ENCODE measurements around the gene RSPO3. TPM values are rescaled to one million over a fixed set of nuclear protein-coding genes. Genes with fewer than 3 reads are reported as not detected.

RSPO3 gene
- total RNA-seq, 5 donors from 2014 or later (not counting 1 experiment from before 2014, with no cell fraction given) = not detected

GRCh38 chr6:127164565-127164964 is 46.1 kb downstream of the RSPO3 start:
- no CpG with 5 or more reads among the region's 2 CpGs for WGBS (ENCODE audit: insufficient coverage)
- Histone ChIP-seq H3K27ac (ENCODE audit: low read length) (no peak overlapping the region), H3K4me1 (ENCODE audit: control insufficient read depth in 1 of 2, extremely low read depth in 1 of 2, insufficient read depth in 2 of 2, low read length in 2 of 2) (no peaks in the 10 kb centered on the region), H3K36me3 (ENCODE audit: control insufficient read depth in 2 of 2, extremely low read depth in 1 of 2, insufficient read depth in 1 of 2, low read length in 1 of 2) (no peaks in the 10 kb centered on the region), H3K9me3 (no peaks in the 10 kb centered on the region), H3K4me3 (ENCODE audit: control insufficient read depth in 1 of 2, extremely low read depth in 1 of 2, low read length in 1 of 2) (no peak overlapping the region), H3K27me3 (replicated peaks in 1 of 2; ENCODE audit: control insufficient read depth in 2 of 2, extremely low read depth in 1 of 2, insufficient read depth in 2 of 2, low read length in 1 of 2) (no peaks in the 10 kb centered on the region)
- ATAC-seq (replicated peaks in 1 of 4) (no peak), DNase-seq (no peak)
- no peaks in the 10 kb centered on the region for H3K4me1 Mint-ChIP-seq
- no peak overlapping the region for H3K27ac Mint-ChIP-seq
- H3K9me3 Mint-ChIP-seq = peaks cover 0 to 8% (median 6%) of the 10 kb centered on the region in 3 donors
- CTCF ChIA-PET = no interaction called here
- POLR2A ChIA-PET = no interaction called here
- H3K27me3 Mint-ChIP-seq = peaks cover 8 to 27% of the 10 kb centered on the region in 2 donors
- no peak overlapping the region for H3K4me3 Mint-ChIP-seq
- no peaks in the 10 kb centered on the region for H3K36me3 Mint-ChIP-seq

DNA sequence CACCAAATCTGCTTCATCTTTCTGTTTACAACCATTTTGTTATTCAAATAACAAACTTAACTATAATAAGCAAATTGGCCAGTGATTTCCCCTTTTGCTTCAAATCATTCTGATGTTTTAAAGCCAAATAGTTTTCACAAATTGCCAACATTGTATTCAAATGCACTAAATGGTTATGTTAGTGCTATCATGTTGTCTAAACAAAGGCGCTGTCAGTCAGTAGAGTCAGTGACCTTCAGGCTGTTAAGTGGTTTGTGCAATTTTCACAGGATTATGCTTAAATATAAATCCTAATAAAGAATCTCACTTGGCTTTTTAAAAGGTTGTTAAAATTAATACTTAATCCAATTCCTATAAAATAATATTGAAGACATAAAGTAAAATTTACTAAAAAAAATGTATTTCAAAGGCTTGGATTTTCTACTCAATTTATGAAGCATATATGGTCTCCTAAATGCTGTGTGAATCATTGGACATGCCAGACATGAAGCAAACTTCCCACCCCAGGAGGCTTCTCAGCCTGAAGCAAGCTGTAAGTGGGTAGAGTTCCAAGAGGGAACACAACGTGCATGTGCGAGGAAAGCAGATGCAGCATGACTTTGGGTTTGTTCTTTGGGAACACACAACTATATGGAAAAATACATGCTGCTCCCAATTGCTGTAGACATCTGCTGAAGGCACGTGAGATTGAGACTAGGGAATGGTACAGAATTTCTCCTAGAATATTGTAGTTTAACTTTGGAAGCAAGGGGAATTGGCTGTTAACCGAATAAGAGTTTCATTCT is 54.9 kb downstream of the RSPO3 start:
- Histone ChIP-seq H3K9me3 (no peaks in the 10 kb centered on the region), H3K4me3 (ENCODE audit: control insufficient read depth in 1 of 2, extremely low read depth in 1 of 2, low read length in 1 of 2) (no peak overlapping the region), H3K4me1 (ENCODE audit: control insufficient read depth in 1 of 2, extremely low read depth in 1 of 2, insufficient read depth in 2 of 2, low read length in 2 of 2) (no peaks in the 10 kb centered on the region), H3K27ac (ENCODE audit: low read length) (no peak overlapping the region), H3K36me3 (ENCODE audit: control insufficient read depth in 2 of 2, extremely low read depth in 1 of 2, insufficient read depth in 1 of 2, low read length in 1 of 2) (no peaks in the 10 kb centered on the region), H3K27me3 (replicated peaks in 1 of 2; ENCODE audit: control insufficient read depth in 2 of 2, extremely low read depth in 1 of 2, insufficient read depth in 2 of 2, low read length in 1 of 2) (no peaks in the 10 kb centered on the region)
- Mint-ChIP-seq H3K9me3 (peaks cover 0 to 6% (median 4%) of the 10 kb centered on the region in 3 donors), H3K36me3 (no peaks in the 10 kb centered on the region), H3K27me3 (peaks cover 11 to 20% of the 10 kb centered on the region in 2 donors), H3K4me1 (no peaks in the 10 kb centered on the region), H3K4me3 (no peak overlapping the region), H3K27ac (no peak overlapping the region)
- 67% methylated on average over 3 of the region's 5 CpGs for WGBS (ENCODE audit: insufficient coverage)
- CTCF ChIA-PET = no interaction called here
- DNase-seq = no peak
- POLR2A ChIA-PET = no interaction called here
- no peak for ATAC-seq (replicated peaks in 1 of 4)

DNA sequence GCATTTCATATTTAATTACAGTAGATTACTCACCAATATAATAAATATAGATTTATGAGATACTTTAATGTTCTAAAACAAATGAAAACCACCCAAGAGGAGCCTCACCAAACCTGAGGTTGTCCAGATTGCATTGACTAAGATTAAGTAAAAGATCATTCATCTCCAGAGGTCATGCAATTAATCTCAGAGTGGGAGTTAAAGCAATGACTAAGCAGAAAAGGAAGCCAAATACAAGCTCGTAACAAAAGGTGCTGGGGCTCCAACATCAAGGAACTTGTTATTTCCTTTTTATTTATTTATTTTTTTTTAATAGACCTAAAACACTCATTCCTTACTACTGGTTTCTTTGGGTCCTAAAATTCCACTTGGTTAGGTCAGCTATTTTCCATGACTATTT is 57.7 kb downstream of the RSPO3 start:
- H3K9me3 Mint-ChIP-seq = no peaks in the 10 kb centered on the region

GRCh38 chr6:127177030-127177922 is 58.8 kb downstream of the RSPO3 start:
- Histone ChIP-seq H3K4me3 (ENCODE audit: control insufficient read depth in 1 of 2, extremely low read depth in 1 of 2, low read length in 1 of 2) (no peak overlapping the region), H3K9me3 (no peaks in the 10 kb centered on the region), H3K27ac (ENCODE audit: low read length) (no peak overlapping the region), H3K27me3 (replicated peaks in 1 of 2; ENCODE audit: control insufficient read depth in 2 of 2, extremely low read depth in 1 of 2, insufficient read depth in 2 of 2, low read length in 1 of 2) (no peaks in the 10 kb centered on the region), H3K36me3 (ENCODE audit: control insufficient read depth in 2 of 2, extremely low read depth in 1 of 2, insufficient read depth in 1 of 2, low read length in 1 of 2) (no peaks in the 10 kb centered on the region), H3K4me1 (ENCODE audit: control insufficient read depth in 1 of 2, extremely low read depth in 1 of 2, insufficient read depth in 2 of 2, low read length in 2 of 2) (no peaks in the 10 kb centered on the region)
- Mint-ChIP-seq H3K36me3 (no peaks in the 10 kb centered on the region), H3K4me1 (no peaks in the 10 kb centered on the region), H3K9me3 (no peaks in the 10 kb centered on the region), H3K27me3 (peaks cover 4 to 18% of the 10 kb centered on the region in 2 donors), H3K4me3 (no peak overlapping the region), H3K27ac (no peak overlapping the region)
- DNase-seq = no peak
- WGBS (ENCODE audit: insufficient coverage) = 60% methylated on average over 1 of the region's 4 CpGs
- ATAC-seq (replicated peaks in 1 of 4) = no peak
- ChIA-PET CTCF (interaction anchor here in 1 of 2 donors (1.4 kb wide), 1 partner anchor 10 kb away, joined by 4 read pairs; no protein-coding TSS in a partner anchor), POLR2A (no interaction called here)

More for the DNA sequence above, 57.7 kb downstream of the RSPO3 start:
- ATAC-seq (replicated peaks in 1 of 4) = no peak
- H3K4me3 Mint-ChIP-seq = no peak overlapping the region
- WGBS (ENCODE audit: insufficient coverage) = no CpG with 5 or more reads among the region's 1 CpG
- CTCF ChIA-PET = no interaction called here
- H3K27ac ChIP-seq (ENCODE audit: low read length) = no peak overlapping the region
- no peaks in the 10 kb centered on the region for H3K27me3 ChIP-seq (replicated peaks in 1 of 2; ENCODE audit: control insufficient read depth in 2 of 2, extremely low read depth in 1 of 2, insufficient read depth in 2 of 2, low read length in 1 of 2)
- POLR2A ChIA-PET = interaction anchor here in 1 of 2 donors (0.6 to 0.7 kb wide), 2 partner anchors 9 to 1912 kb away, joined by 3 read pairs; no protein-coding TSS in a partner anchor
- no peaks in the 10 kb centered on the region for H3K4me1 ChIP-seq (ENCODE audit: control insufficient read depth in 1 of 2, extremely low read depth in 1 of 2, insufficient read depth in 2 of 2, low read length in 2 of 2)
- H3K4me1 Mint-ChIP-seq = no peaks in the 10 kb centered on the region
- H3K4me3 ChIP-seq (ENCODE audit: control insufficient read depth in 1 of 2, extremely low read depth in 1 of 2, low read length in 1 of 2) = no peak overlapping the region
- H3K27me3 Mint-ChIP-seq = peaks cover 2 to 16% of the 10 kb centered on the region in 2 donors
- H3K36me3 Mint-ChIP-seq = no peaks in the 10 kb centered on the region
- H3K27ac Mint-ChIP-seq = no peak overlapping the region
- H3K36me3 ChIP-seq (ENCODE audit: control insufficient read depth in 2 of 2, extremely low read depth in 1 of 2, insufficient read depth in 1 of 2, low read length in 1 of 2) = no peaks in the 10 kb centered on the region
- DNase-seq = no peak
- H3K9me3 ChIP-seq = no peaks in the 10 kb centered on the region

DNA sequence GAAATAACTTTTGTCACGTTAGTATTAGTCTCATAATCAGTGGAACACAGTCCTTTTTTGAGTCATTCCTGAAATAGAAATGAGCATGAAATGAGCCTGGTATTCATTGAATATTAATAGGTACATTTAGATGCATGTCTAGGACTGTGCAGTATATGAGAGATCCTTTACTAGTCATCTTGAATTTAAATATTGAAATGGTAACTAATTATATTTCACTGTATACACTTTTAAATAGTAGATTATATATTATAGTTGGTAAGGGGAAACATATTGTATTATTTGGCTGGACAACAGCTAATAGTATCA is 59.4 kb downstream of the RSPO3 start:
- WGBS (ENCODE audit: insufficient coverage) = no CpG with 5 or more reads among the region's 1 CpG
- Histone ChIP-seq H3K36me3 (ENCODE audit: control insufficient read depth in 2 of 2, extremely low read depth in 1 of 2, insufficient read depth in 1 of 2, low read length in 1 of 2) (no peaks in the 10 kb centered on the region), H3K9me3 (no peaks in the 10 kb centered on the region), H3K4me1 (ENCODE audit: control insufficient read depth in 1 of 2, extremely low read depth in 1 of 2, insufficient read depth in 2 of 2, low read length in 2 of 2) (no peaks in the 10 kb centered on the region), H3K27ac (ENCODE audit: low read length) (no peak overlapping the region), H3K27me3 (replicated peaks in 1 of 2; ENCODE audit: control insufficient read depth in 2 of 2, extremely low read depth in 1 of 2, insufficient read depth in 2 of 2, low read length in 1 of 2) (no peaks in the 10 kb centered on the region), H3K4me3 (ENCODE audit: control insufficient read depth in 1 of 2, extremely low read depth in 1 of 2, low read length in 1 of 2) (no peak overlapping the region)
- H3K36me3 Mint-ChIP-seq = no peaks in the 10 kb centered on the region
- no peak overlapping the region for H3K27ac Mint-ChIP-seq
- ATAC-seq (replicated peaks in 1 of 4) = no peak
- no peaks in the 10 kb centered on the region for H3K4me1 Mint-ChIP-seq
- POLR2A ChIA-PET = interaction anchor here in 1 of 2 donors (0.6 kb wide), 1 partner anchor 42 kb away, joined by 6 read pairs; no protein-coding TSS in a partner anchor
- no peak for DNase-seq
- no peak overlapping the region for H3K4me3 Mint-ChIP-seq
- CTCF ChIA-PET = interaction anchor here in 1 of 2 donors (1.4 kb wide), 1 partner anchor 9 kb away, joined by 4 read pairs; no protein-coding TSS in a partner anchor
- H3K9me3 Mint-ChIP-seq = no peaks in the 10 kb centered on the region
- H3K27me3 Mint-ChIP-seq = peaks cover 5 to 19% of the 10 kb centered on the region in 2 donors

DNA sequence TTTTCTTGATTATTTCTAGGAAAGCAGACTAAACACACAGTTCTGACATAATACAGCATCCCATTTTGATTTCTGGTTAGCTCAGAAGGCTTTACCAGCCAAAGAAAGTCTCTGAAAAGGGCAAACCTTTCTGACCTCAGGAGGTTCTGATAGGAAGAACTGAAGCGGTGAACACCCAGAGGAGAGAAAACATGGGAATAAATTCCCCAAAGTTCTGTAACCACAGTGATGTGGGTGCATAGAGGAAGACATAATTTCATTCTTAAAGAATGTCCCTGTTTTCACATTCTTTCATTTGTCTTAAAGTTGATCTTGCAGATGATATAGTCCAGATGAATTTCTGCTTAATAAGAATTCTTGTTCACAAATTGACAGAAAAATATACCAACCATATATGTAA is 60.3 kb downstream of the RSPO3 start:
- H3K27ac ChIP-seq (ENCODE audit: low read length) = no peak overlapping the region
- Mint-ChIP-seq H3K27ac (no peak overlapping the region), H3K9me3 (no peaks in the 10 kb centered on the region), H3K36me3 (no peaks in the 10 kb centered on the region), H3K4me1 (no peaks in the 10 kb centered on the region), H3K4me3 (no peak overlapping the region), H3K27me3 (peaks cover 10 to 22% of the 10 kb centered on the region in 2 donors)
- CTCF ChIA-PET = interaction anchor here in 1 of 2 donors (1.4 kb wide), 1 partner anchor 8 kb away, joined by 4 read pairs; no protein-coding TSS in a partner anchor
- H3K27me3 ChIP-seq (replicated peaks in 1 of 2; ENCODE audit: control insufficient read depth in 2 of 2, extremely low read depth in 1 of 2, insufficient read depth in 2 of 2, low read length in 1 of 2) = no peaks in the 10 kb centered on the region
- no peaks in the 10 kb centered on the region for H3K4me1 ChIP-seq (ENCODE audit: control insufficient read depth in 1 of 2, extremely low read depth in 1 of 2, insufficient read depth in 2 of 2, low read length in 2 of 2)
- no peak for ATAC-seq (replicated peaks in 1 of 4)
- POLR2A ChIA-PET = no interaction called here
- no peaks in the 10 kb centered on the region for H3K36me3 ChIP-seq (ENCODE audit: control insufficient read depth in 2 of 2, extremely low read depth in 1 of 2, insufficient read depth in 1 of 2, low read length in 1 of 2)
- H3K4me3 ChIP-seq (ENCODE audit: control insufficient read depth in 1 of 2, extremely low read depth in 1 of 2, low read length in 1 of 2) = no peak overlapping the region
- DNase-seq = no peak
- no peaks in the 10 kb centered on the region for H3K9me3 ChIP-seq
- no CpG with 5 or more reads among the region's 1 CpG for WGBS (ENCODE audit: insufficient coverage)
